ENCODE data around the gene EXO5. TPM values are rescaled to one million over a fixed set of nuclear protein-coding genes. Genes with fewer than 3 reads are reported as not detected.
"Not testable (repeated sequence)": the region's sequence is repeated elsewhere in the genome, so short reads cannot be mapped to it uniquely, and the experiment has no call there.

The EXO5 gene
- total RNA-seq, 1 donor from 2014 or later: 9.5 TPM

DNA sequence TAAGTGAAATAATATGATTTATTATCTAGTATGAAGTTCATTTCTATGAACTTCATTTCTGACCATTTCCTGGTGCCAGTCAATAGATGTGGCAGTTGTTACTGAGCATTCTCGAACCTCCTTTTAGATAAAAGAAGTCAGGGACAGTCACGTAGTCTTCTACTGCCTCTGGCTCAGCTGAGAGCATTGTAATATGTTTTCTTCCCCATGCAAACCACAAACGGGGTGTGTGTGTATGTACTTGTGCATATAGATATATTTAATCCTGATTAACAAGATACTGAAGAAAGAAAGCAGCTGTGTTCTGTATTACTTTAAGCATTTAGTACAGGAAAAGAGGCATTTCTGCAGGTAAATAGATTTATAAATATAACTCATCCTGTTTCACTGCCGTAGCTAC is 44.5 kb downstream of the EXO5 start:
- DNase-seq (ENCODE audit: low read depth): no peak

DNA sequence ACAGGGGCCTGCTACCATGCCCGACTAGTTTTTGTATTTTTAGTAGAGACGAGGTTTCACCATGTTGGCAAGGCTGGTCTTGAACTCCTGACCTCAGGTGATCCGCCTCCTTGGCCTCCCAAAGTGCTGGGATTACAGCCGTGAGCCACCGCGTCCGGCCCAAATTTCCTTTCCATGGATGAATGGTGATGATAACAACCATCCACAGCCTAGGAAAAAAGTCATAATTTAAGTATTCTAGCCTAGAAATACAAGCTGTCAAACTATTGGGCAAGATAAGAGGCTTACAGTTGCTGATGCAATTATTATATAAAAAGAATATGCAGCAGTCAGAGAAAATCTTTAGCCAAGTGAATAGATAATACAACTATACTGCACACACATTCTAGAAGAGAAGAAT is 46.2 kb downstream of the EXO5 start:
- not testable (repeated sequence) for DNase-seq (ENCODE audit: low read depth)

DNA sequence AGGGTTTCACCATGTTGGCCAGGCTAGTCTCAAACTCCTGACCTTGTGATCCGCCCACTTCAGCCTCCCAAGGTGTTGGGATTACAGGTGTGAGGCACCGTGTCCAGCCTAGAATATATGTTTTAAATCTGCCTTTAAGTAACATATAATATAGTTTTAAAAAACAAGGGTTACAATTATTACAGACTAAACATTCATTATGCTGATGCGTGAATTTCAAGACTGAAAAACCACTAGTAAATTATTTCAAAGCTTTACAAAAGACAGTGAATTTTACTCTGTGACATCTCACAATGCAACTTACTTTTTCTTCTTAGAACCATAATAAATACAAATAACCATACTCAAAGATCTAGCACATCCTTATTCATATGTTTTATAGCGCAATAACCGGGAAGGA is 47.6 kb downstream of the EXO5 start:
- DNase-seq (ENCODE audit: low read depth): no peak

- not testable (repeated sequence) for DNase-seq (ENCODE audit: low read depth)
Measured at GRCh38 chr1:40558241-40558640, 49.7 kb downstream of the EXO5 start.

GRCh38 chr1:40562185-40562584 is 53.6 kb downstream of the EXO5 start:
- DNase-seq (ENCODE audit: low read depth): no peak

GRCh38 chr1:40563266-40563665 is 54.7 kb downstream of the EXO5 start:
- no peak for DNase-seq (ENCODE audit: low read depth)

- DNase-seq (ENCODE audit: low read depth): no peak
Measured at GRCh38 chr1:40564506-40564905, 55.9 kb downstream of the EXO5 start.

DNA sequence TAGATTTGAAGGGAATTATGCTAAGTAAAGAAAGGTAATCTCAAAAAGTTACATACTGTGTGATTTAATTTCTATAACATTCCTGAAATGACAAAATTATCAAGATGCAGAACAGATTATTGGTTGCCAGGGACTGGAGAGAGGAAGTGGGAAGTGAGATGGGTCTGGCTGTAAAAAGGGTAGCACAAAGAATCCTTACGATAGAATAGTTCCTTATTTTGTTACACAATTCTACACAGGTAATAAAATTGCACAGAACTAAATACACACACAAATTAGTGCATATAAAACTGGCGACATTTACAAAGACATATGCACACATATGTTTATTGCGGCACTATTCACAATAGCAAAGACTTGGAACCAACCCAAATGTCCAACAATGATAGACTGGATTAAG is 56.3 kb downstream of the EXO5 start:
- no peak for DNase-seq (ENCODE audit: low read depth)

Other genes starting within 250 kb of the EXO5 start
- 0.24 and 0.94 TPM in 2 replicates for gene COL9A2, start 191.5 kb upstream of the EXO5 start, total RNA-seq
- gene SMAP2, start 135.0 kb upstream of the EXO5 start, total RNA-seq: 15.8 and 21.2 TPM in 2 replicates
- 3.3 and 4.1 TPM in 2 replicates for gene ZFP69B, start 58.3 kb upstream of the EXO5 start, total RNA-seq
- 1.8 and 2.4 TPM in 2 replicates for gene ZFP69, start 31.5 kb upstream of the EXO5 start, total RNA-seq
- 4.2 and 7.3 TPM in 2 replicates for gene ZNF684, start 22.9 kb downstream of the EXO5 start, total RNA-seq
- 13.7 and 31.0 TPM in 2 replicates for gene RIMS3, start 156.9 kb downstream of the EXO5 start, total RNA-seq
- gene NFYC, start 182.9 kb downstream of the EXO5 start, total RNA-seq: 42.2 and 46.8 TPM in 2 replicates